Measurements from ENCODE around the gene HACD1.
"Not testable (repeated sequence)": the region's sequence is repeated elsewhere in the genome, so short reads cannot be mapped to it uniquely, and the experiment has no call there.

Gene HACD1

DNA sequence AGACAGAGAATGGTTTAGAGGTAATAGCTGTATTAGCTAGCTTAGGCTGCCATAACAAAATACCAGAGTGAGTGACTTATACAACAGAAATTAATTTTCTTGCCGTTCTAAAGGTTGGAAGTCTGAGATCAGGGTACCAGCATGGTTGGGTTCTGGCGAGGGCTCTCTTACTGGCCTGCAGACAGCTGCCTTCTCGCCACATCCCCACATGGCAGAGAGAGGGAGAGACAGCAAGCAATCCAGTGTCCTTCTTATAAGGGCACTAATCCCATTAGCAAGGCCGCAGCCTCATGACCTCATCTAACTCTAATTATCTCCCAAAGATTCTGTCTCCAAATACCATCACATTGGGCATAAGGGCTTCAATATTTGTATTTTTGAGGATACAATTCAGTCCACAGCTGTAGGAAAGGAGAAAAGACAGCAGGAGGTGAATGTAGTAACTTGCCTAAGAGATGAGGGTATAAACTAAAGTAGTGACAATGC is 23.2 kb upstream of the HACD1 start:
- DNase-seq: no peak

DNA sequence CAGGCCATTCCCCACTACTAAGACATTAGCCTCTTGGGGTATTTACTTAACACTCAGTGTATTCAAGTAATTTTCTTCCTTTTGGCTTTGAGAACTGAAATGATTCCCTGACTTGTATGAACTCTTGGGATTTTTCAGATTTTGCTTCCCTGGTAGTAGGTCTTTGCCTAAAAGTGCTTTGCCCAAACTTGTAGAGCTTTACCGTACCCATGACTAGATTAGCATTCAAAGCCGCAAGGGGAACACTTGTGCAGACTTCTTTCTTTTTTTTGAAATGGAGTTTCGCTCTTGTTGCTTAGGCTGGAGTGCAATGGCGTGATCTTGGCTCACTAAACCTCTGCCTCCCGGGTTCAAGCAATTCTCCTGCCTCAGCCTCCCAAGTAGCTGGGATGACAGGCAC is 20.7 kb upstream of the HACD1 start:
- DNase-seq: no peak

DNA sequence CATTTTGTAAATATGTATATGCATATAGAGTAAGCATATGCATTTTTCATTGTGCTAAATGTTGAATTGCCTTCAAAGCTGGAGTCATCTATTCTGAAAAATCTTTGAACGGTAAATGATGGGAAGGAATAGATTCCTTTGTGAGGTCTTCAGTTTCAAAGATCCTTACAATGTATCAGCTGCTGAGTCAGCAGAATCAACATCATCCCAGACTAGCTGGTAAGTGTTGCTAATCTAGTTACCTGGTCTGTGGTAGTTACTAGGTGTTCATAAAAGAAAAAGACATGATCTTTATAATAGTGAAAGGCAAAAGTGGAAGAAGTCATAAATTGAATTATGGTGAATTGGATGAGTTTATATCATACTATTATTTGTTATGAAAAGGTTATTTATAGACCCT is 16.2 kb upstream of the HACD1 start:
- DNase-seq: no peak

DNA sequence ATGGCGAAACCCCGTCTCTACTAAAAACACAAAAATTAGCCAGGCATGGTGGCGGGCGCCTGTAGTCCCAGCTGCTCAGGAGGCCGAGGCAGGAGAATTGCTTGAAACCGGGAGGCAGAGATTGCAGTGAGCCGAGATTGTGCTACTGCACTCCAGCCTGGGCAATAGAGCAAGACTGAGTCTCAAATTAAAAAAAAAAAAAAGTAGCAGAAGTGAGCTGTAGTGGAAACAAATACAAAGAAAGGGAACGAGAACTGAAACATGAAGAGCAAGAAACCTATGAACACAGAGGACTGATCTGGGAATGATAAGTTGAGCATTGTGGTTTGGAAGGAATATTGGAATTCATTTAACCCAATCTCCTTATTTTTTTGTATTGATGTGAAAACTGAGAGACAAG is 15.4 kb upstream of the HACD1 start:
- not testable (repeated sequence) for DNase-seq

DNA sequence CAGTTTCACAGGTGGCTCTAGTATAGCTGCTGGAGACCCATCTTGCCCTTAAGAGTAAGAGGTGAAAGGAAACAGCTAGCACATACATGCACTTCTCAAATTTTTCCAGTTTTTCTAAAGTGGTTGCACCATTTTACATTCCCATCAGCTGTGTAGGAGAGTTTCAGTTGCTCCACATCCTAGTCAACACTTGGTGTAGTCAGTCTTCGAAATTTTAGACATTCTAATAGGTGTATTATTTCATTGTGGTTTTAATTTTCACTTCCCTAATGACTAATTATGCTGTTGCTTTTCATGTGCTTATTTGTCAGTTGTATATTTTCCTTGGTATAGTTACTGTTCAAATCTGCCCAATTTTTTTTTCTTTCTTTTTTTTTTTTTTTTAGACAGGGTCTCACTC is 9.5 kb upstream of the HACD1 start:
- no peak for DNase-seq

DNA sequence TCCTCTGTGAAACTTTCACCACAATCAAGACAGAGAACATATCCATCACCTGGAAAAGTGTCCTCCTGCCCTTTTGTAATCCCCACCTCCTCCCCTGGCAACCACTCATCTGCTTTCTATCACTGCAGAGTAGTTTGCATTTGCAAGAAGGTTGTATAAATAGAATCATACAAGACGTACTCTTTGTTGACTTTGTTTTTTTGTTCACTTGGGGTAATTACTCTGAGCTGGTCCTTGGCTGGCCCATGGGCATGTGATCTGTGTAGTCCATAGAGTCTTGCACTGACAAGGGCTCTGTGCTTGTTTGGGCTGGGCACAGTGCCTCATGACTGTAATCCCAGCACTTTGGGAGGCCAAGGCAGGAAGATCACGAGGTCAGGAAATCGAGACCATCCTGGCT is 7.8 kb upstream of the HACD1 start:
- DNase-seq: no peak

DNA sequence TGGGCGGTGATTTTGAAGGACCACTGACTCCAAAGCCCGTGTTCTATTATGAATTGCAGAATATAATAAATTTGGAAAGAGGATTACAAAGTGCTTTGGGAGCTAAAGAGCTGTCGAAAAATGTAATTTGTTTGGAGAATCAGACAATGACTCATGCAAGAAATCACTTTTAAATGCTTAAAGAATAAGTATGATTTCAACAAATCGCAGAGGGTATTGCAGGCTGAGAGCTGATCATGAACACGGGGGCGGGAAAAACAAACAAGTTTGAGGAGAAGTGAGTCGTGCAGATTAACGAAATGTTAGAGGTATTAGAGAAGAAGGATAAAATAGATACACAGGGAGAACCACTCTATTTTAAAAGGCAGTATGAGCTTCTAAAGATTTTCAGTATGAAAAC is 4.9 kb upstream of the HACD1 start:
- no peak for DNase-seq

DNA sequence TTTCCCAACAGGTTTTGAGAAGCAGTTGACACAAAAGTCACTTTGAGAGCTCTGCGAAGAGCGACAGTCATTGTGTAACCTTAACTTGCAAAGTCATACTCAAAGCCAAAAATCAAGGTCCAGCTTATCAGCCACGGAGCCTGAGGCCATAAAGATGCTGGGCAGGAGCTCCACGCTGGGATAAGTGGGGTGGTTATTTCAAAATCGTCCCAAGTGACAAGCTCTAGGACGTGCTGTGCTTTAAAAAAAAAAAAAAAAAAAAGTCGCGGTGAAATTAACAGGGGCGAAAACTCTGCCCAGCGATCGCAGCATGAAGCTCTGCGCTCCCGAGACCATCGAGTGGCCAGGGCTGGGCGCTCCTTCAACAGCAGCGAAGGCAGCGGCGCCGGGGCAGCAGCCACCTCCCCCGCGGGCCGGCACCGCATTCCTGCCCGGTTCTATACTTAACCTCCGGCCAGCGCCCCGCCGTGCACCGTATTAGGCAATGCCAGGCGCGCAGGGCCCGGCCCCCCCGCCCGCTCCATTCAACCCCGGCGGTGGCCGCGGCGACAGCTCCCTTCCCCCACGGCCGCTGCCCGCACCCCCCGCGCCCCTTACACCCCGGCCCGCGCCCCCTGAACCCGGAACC is 657 bp downstream of the HACD1 start:
- no peak for DNase-seq

DNA sequence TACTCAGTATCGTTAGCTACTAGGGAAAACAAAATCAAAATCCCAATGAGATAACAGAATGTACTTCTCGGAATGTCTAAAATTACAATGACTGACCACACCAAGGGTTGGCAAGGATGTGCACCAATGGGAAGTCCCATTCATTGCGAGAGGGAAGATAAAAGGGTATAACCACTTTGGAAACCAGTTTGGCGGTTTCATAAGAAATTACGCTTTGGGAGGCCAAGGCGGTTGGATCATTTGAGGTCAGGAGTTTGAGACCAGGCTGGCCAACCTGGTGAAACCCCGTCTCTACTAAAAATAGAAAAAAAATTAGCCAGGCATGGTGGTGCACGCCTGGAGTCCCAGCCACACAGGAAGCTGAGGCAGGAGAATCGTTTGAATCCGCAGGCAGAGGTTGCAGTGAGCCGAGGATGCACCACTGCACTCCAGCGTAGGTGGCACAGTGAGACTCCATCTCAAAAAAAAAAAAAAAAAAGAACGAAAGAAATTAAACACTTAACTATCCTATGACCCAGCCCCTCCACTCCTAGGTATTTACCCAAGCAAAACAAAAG is 7.6 kb downstream of the HACD1 start:
- no peak for DNase-seq

DNA sequence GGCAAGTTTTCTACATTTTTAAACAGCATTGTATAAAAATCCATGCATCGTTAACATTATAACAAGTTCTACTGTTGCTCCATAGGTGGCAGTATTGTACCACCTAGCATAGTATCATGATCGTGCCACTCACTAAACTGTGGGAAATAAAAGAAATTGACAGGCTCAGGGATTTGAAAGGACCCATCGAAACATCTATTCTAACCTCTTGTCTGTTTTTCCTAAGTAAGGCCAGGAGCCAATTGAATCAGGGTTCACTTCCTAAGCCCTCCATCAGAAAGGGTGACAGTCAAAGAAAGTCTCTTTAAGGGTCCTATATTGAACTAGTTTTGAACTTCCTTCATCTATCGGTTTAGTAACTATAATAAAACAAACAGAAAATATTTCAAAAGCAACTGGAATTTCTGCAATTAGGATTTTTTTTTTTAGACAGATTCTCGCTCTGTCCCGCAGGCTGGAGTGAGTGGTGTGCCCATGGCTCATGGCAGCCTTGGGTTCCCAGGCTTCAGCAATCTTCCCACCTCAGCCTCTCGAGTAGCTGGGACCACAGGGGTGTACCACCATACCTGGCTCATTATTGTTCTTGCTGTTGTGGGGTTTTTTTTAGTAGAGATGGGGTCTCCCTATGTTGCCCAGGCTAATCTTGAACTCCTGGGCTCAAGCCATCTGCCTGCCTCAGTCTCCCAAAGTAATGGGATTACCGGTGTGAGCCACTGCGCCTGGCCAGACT is 9.4 kb downstream of the HACD1 start:
- DNase-seq: no peak

DNA sequence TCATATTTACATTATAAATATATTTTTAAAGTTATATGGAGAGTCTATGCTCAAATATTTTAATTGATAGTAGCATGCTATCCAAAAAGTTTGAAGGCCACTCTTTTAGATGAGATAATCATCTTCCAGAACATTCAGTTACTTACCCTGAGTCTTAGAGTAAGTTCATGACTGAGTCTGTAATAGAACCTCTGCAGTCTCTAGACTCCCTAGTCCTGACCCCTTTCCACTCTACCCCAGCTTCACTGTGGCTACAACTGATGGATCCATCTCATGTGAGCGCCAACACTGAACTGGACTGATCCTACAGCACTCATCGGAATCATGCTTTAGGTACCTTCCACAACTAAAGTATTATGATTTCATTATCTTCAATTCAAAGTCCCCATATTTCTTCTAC is 10.1 kb downstream of the HACD1 start:
- DNase-seq: no peak

DNA sequence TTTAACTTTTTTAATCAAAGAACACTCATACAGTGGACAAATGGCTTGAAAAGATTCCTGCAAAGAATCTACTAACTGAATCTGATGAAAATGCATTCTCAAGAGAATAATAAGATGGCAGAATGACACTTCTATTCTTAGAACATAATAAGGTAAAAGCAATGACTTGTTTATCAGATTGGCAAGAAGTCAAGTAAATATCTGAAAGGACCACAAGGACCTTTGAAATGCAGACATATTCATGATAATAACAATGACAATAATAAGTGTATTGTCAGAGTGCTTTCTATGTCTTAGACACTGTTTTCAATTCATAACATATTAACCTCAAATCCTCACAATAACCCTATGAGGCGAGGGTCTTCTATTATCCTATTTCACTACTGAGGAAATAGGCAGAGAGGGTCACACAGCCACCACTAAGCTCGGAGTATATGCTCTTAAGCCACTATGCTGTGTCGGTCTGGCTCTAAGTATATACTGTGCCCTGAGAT is 10.6 kb downstream of the HACD1 start:
- no peak for DNase-seq

DNA sequence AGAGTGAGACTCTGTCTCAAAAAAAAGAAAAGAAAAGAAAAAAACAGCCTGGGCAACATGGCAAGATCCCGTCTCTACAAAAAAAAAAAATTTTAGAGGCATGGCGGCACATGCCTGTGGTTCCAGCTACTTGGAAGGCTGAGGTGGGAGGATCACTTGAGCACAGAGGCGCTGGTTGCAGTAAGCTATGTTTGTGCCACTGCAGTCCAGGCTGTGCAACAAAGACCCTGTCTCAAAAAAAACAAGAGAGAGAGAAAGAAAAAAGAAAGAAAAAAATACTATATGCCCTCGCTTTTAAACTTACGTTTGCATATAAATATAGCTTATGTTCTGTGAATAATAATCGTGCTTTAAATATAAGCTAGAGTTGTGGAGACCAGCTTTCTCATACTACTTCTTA is 11.2 kb downstream of the HACD1 start:
- DNase-seq: no peak

DNA sequence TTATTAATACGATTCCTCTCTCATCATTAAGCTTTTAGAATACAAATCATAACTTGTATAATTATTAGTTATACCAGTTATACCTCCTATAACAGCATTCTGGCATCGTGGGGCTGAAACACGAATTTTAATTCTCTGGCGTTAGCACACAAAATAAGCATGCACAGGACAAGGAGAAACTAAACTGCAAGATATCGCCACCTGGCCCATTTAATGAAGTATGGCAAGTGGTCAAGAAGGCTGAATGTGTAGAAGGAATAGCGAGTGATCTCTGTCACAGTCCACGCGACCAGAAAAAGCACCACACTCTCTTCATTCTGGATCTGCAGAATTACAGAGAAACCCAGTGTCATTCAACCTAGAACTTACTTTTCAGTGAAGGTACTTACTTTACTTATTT is 18.1 kb downstream of the HACD1 start:
- DNase-seq: no peak

DNA sequence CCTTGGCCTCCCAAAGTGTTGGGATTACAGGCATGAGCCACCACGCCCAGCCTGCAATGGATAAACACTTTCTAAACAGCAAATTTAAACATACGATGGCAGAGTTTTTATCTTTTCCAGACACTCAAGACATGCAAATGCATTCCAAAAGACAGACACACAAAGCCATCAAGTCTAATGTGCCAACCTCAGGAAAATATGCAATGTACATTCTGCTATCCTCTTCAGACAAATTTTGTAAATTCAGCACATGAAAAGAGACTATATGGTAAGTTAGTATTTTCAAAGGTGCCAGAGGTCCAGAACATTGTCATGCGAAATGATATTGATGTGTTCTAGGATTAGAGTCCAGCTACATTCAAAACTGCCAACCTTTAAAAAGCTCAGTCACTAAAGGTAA is 19.8 kb downstream of the HACD1 start:
- DNase-seq: no peak

DNA sequence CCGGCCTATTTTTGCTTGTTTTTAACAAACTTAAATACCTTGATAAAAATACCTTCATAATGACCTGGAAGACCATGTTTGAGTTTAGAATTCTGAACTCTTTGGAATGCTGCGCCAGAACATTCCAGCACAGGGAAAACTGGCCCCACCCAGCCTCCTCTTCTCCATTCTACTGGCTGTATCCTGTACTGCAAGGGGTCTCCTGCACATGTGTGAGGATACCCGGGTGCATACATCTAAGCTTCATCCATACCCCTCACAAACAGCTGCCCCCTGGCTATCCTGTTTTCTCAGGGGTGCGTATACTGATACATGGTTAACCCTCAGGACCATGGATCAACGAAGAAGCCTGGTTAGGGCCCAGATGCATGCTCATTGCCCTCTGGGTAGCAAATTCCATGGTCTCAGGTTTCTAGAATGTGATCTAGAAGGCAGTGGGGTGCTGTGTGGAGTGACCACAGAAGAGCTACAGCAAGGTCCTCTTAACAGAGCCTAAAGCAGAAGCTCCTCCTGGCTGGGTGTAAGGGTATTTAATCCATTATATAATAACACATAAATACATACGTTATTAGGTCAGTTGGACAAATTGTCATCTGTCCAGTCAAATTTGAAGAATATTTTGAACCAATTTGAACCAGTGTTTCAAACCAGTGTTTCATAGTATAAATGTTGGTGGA is 26.1 kb downstream of the HACD1 start:
- DNase-seq: no peak

DNA sequence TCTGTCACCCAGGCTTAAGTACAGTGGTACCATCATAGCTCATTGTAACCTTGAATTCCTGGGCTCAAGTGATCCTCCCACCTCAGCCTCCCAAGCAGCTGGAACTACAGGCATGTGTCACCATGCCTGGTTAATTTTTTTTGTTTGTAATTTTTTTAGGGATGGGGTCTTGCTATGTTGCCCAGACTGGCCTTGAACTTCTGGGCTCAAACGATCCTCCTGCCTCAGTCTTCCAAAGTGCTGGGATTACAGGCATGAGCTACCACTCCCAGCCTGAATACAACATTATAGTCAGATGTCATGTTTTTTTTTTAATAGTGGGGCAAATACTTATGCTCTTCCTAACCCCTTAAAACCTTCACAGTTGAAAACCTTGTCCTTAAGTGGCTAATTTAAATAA is 27.9 kb downstream of the HACD1 start:
- DNase-seq: not testable (repeated sequence)

DNA sequence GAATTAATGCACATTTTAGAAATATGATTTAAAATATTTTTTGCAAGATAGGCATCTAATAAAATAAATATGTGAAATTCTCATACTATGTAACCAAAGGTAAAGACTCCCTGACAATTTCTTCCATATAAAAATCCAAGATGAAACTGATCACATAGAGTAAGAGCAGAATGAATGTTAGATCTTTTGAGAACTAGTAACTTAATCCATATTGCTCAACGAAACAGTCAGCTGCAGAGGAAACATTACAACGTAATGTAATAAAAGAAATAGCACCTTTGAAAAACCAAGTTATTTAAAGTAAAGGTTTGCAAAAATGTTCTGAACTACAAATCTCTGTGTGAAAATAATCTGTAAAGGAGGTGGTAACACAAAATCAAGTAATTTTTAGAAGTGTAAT is 28.8 kb downstream of the HACD1 start:
- no peak for DNase-seq

DNA sequence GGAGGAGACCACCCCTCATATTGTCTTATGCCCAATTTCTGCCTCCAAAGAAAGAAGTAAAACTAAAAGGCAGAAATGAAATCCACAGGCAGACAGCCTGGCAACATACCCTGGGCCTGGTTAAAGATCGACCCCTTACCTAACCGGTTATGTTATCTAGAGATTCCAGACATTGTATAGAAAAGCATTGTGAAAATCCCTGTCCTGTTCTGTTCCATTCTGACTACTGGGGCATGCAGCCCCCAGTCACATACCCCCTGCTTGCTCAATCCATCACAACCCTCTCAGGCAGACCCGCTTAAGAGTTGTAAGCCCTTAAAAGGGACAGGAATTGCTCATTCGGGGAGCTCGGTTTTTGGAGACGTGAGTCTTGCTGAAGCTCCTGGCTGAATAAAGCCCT is 29.9 kb downstream of the HACD1 start:
- DNase-seq: not testable (repeated sequence)

DNA sequence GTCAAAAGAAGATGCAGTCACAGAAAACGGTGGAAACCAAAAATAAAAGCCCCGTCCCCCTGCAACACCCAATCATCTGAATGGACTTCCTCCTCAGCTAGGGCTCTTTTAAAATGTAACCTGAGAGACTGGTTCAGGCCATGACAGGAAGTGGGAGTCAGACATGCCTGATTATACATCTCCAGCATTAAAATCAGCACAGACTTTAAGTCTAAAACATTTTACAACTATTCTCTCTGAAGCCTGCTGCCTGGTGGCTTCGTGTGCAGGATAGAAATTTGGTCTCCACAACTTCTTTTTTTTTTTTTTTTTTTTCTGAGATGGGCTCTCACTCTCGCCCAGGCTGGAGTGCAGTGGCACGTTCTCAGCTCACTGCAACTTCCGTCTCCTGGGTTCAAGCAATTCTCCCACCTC is 30.3 kb downstream of the HACD1 start:
- no peak for DNase-seq

DNA sequence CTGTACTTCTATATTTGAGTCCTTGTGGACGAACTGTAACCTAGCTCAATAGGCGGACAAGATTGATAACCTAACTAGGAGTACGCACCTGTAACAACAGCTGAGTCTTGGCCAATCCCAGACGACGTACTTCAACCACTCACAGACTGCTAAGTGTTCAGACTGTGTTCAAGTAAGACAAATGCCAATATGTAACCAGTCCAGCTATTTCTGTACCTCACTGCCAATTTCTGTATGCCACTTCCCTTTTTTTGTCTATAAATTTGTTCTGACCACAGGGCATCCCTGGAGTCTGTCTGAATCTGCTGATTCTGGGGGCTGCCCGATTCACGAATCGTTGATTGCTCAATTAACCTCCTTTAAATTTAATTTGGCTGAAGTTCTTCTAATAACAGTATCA is 32.2 kb downstream of the HACD1 start:
- no peak for DNase-seq

DNA sequence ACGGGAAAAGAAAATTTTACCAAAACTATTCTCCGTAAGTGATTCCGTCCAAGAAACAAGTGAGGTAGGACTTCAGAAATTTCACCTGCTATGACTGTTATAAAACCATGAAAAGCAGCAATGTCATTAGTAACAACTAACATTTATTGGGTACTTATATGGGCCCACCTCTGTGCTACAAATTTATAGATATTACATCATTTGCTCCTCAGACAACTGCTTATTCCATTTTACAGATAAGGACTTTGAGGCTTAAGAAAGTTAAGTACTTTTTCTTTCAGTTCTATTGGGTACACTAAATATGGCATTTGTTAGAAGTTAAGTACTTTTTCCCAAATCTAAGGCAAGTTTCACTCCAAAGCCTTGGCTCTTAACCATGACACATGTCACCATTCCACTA is 36.3 kb downstream of the HACD1 start:
- no peak for DNase-seq

DNA sequence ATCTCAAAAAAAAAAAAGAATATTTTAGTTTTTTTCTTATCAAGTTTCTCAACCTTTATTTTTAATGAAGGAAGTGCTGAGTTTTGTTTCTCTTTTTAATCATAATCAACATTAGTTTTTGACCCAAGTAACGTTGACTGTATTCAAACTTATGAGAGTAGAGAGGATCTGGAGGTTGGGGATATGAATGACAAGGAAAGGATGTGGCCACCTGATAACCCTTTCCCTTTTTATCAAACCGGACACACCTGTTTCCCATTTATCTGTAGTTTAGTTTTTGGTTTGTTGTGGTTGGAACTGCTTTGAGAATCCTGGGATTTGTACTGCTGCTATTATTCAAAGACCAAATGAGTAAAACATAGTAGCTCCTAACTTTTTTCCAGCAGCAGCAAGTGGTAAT is 38.6 kb downstream of the HACD1 start:
- no peak for DNase-seq

DNA sequence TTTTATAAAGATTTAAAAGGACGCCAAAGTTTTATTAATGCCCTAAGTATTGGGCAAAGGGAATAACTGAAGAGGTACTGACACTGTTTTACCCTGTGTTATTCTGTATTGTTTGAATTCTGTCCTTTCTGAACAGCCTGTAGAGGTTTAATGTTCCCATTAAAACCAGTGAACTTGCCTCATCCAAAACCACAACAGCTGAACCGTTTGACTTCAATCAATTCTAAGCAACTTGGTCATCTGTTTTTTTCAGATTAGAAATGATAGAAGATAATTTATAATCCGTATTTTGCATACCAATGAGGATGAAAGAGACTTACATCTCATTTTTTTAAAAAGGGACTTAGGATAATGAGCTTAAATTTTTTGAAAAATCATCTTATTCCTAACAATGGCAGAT is 40.4 kb downstream of the HACD1 start:
- DNase-seq: no peak

Data from NK-92 treated with Interleukin-12 subunit alpha and Interleukin-12 subunit beta, amount 100 ng/mL, for 24 hours (cell line).